Lower lobe of right lung (tissue), 2 donors: ENCODE measurements around the gene CLDN11. TPM values are rescaled to one million over a fixed set of nuclear protein-coding genes. Genes with fewer than 3 reads are reported as not detected.

Source experiments
- ATAC-seq, 2 donors: fragments of 200-7000 bp; cut with Tn5 transposase; one replicate each; pipeline ENCODE4 v1.9.1; 2020 to 2022; ENCODE audit warnings: mild to moderate bottlenecking in 2 of 2, moderate library complexity in 2 of 2
- DNase-seq: peaks from one replicate; pipeline ENCODE4 v3.0.0-alpha.2; 2020
- H3K27ac ChIP-seq: fragments of 200-600 bp; one replicate; pipeline ENCODE4 v1.8.0; 2022
- H3K27me3 ChIP-seq: fragments of 200-600 bp; one replicate; pipeline ENCODE4 v1.8.0; 2022; ENCODE audit warnings: low read depth
- H3K36me3 ChIP-seq: fragments of 200-600 bp; one replicate; pipeline ENCODE4 v1.8.0; 2022; ENCODE audit warnings: mild to moderate bottlenecking
- H3K4me1 ChIP-seq: fragments of 200-600 bp; one replicate; pipeline ENCODE4 v1.8.0; 2022
- H3K4me3 ChIP-seq: fragments of 200-600 bp; one replicate; pipeline ENCODE4 v1.8.0; 2022; ENCODE audit warnings: mild to moderate bottlenecking
- H3K9me3 ChIP-seq: fragments of 200-600 bp; one replicate; pipeline ENCODE4 v1.8.0; 2022
- intact Hi-C: fragments of 100-400 bp; cut with DNase I; formaldehyde crosslinking; loops from one replicate; pipeline ENCODE4 v1.11.0; 2022
- total RNA-seq: library from RNA; stranded (reverse); fragmentation: NEBNext Ultra II Directional; extraction: Animal tissue kit (Norgen Biotek cat#: 25700); gene quantifications from one replicate; pipeline ENCODE4 v1.2.1, GENCODE V29; 2021
- TF ChIP-seq, protein P1 (sequence below): fragments of 200-600 bp; IDR thresholded peaks from one replicate; pipeline ENCODE4 v1.8.0; 2022; ENCODE audit warnings: antibody characterized with exemption, mild to moderate bottlenecking
- donor health status: DM: no; HTN: yes; CAD: no; lungs with severe emphysema.

CLDN11 gene
- total RNA-seq, 1 donor from 2014 or later = 22.4 TPM

DNA sequence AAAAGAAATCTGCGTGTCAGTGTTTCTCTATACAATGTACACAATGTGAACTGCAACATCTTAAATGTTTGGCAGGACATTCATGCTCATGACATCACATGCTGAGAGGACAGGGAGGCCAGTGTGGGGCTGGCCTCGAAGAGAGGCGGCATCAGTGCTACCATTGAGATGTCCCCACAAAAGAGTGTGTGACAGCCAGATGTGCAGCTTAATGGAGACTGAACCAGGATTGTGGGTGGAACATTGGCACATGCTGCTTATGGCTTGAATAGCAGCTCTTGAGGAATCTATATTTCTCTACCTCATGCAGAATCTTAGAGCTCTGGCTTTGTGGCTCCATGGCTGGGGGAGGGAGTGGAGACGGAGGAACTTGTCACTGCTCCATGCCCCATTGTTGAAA, 18.5 kb downstream of the CLDN11 start:
- Histone ChIP-seq H3K27me3 (no peaks in the 10 kb centered on the region), H3K9me3 (no peaks in the 10 kb centered on the region), H3K4me1 (no peaks in the 10 kb centered on the region), H3K27ac (no peak overlapping the region), H3K36me3 (peaks cover 9% of the 10 kb centered on the region), H3K4me3 (no peak overlapping the region)
- intact Hi-C loops = no loop called here
- DNase-seq (no peak), ATAC-seq (no peak)
- TF ChIP-seq, protein P1, sequence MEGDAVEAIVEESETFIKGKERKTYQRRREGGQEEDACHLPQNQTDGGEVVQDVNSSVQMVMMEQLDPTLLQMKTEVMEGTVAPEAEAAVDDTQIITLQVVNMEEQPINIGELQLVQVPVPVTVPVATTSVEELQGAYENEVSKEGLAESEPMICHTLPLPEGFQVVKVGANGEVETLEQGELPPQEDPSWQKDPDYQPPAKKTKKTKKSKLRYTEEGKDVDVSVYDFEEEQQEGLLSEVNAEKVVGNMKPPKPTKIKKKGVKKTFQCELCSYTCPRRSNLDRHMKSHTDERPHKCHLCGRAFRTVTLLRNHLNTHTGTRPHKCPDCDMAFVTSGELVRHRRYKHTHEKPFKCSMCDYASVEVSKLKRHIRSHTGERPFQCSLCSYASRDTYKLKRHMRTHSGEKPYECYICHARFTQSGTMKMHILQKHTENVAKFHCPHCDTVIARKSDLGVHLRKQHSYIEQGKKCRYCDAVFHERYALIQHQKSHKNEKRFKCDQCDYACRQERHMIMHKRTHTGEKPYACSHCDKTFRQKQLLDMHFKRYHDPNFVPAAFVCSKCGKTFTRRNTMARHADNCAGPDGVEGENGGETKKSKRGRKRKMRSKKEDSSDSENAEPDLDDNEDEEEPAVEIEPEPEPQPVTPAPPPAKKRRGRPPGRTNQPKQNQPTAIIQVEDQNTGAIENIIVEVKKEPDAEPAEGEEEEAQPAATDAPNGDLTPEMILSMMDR = no peak

DNA sequence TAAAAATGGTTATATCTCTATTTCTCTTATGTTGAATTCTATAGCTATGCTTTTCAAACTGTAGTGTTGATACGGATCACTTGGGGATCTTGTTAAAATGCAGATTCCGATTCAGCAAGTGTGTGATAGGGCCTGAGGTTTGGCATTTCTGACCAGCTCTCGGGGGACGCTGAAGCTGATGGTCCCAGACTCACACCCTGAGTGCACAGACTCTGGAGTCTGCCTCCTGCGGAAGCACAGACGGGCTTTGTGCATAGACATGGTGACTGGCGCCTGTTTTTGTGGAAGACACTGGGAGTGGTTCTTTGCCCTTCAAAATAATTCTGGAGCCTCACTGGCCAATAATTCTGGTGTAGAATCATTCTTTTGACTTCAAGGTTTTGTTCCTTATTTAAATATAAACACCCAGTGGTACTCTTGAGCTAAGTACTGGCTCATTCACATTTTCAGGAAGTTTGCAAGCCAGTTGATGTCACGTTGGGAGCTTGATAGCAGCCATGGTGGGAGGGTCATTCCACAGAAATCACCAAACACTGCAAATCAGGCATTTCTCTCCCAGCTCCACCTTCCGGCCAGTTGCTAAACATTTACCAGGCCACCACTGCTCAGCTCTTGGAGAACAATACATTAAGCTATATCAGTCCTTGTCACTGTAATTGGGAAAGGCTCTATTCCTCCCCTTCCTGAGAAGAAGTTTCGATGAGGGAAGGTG, 19.2 kb downstream of the CLDN11 start:
- Histone ChIP-seq H3K27me3 (no peaks in the 10 kb centered on the region), H3K27ac (no peak overlapping the region), H3K4me3 (no peak overlapping the region), H3K9me3 (no peaks in the 10 kb centered on the region), H3K36me3 (peaks cover 9% of the 10 kb centered on the region), H3K4me1 (no peaks in the 10 kb centered on the region)
- TF ChIP-seq, protein P1 = no peak
- no peak for DNase-seq
- no peak for ATAC-seq
- intact Hi-C loops = no loop called here

DNA sequence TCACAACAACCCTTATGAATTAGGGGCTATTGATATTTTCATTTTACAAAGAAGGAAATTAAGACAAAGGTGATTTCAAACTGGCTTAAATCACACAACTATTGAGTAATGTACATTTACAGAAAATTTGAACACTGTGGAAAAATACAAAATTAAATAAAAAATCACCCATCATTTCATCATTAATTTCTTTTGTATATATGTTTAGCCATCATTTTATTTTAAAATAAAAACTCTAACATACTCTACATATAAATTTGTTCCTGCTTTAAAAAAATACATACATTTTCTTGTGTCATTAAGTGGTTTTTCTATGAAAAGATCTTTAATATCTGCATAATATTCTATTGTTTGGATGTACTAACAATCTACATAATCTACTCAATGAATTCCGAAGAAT, 20.2 kb downstream of the CLDN11 start:
- Histone ChIP-seq H3K4me1 (no peaks in the 10 kb centered on the region), H3K4me3 (no peak overlapping the region), H3K9me3 (no peaks in the 10 kb centered on the region), H3K27me3 (no peaks in the 10 kb centered on the region), H3K27ac (no peak overlapping the region), H3K36me3 (peaks cover 9% of the 10 kb centered on the region)
- ATAC-seq = no peak
- TF ChIP-seq, protein P1 = no peak
- intact Hi-C loops = no loop called here
- no peak for DNase-seq

DNA sequence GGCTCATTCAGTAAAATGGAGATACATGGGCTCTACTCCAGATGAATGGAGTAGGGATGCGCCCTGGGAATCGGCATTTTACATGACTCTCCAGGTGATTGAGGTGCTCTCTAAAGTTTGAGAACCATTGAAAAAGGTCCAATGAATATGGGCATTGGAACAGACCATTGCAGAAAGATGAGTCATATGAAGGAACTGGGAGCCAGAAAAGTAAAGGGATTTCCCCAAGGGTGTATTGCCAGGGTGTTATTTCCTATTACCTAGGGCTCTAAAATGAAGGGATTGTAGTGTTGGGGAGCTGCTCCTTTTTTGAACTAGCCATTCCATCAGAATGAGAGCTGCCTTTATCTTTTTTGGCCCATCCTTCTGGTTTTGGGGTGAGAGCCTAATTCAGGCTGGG, 21.7 kb downstream of the CLDN11 start:
- intact Hi-C loops = no loop called here
- no peak for ATAC-seq
- Histone ChIP-seq H3K9me3 (no peaks in the 10 kb centered on the region), H3K4me3 (no peak overlapping the region), H3K4me1 (no peaks in the 10 kb centered on the region), H3K36me3 (peaks cover 5% of the 10 kb centered on the region), H3K27ac (no peak overlapping the region), H3K27me3 (no peaks in the 10 kb centered on the region)
- DNase-seq = no peak
- TF ChIP-seq, protein P1 = no peak

DNA sequence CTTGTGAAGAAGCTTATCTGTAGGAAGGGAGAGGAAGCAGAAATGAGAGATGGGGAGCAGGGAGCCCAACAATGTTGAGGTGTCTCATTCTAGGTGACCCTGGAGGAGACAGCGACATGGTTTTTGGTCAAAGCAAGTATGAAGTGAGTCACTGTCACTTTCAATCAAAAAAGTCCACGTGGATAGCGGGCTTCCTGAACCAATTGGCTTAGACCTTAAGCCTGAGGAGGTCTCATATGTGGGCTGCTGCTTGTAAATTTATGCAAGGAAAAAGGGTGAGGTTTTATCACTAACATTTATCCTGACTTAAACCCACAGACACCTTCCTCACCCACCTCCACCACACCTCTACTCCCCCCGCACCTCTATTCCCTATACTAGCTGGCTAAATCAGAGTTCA, 22.7 kb downstream of the CLDN11 start:
- ATAC-seq = no peak
- no peaks in the 10 kb centered on the region for H3K9me3 ChIP-seq
- no peaks in the 10 kb centered on the region for H3K27me3 ChIP-seq
- no peak overlapping the region for H3K4me3 ChIP-seq
- no peaks in the 10 kb centered on the region for H3K36me3 ChIP-seq
- intact Hi-C loops = no loop called here
- TF ChIP-seq, protein P1 = no peak
- no peaks in the 10 kb centered on the region for H3K4me1 ChIP-seq
- no peak overlapping the region for H3K27ac ChIP-seq
- DNase-seq = no peak
